T-helper 2 cell (primary cell): ENCODE data around the gene PARD3.

Experiments used
- DNase-seq, 5 experiments: peaks; one replicate each; pipeline versions ENCODE4 v3.0.0 to v3.0.0-alpha.2; 2012 to 2022

Gene PARD3

GRCh38 chr10:34739915-34740314 is 75.2 kb downstream of the PARD3 start:
- no peak for DNase-seq

GRCh38 chr10:34737772-34738169 is 77.3 kb downstream of the PARD3 start:
- DNase-seq, result no peak

- no peak for DNase-seq
Measured at GRCh38 chr10:34736976-34737771, 77.9 kb downstream of the PARD3 start.

- DNase-seq, result no peak
Measured at GRCh38 chr10:34734918-34735317, 80.2 kb downstream of the PARD3 start.

GRCh38 chr10:34732926-34733325 is 82.2 kb downstream of the PARD3 start:
- DNase-seq, result no peak

- no peak for DNase-seq
Measured at GRCh38 chr10:34731885-34732701, 83.0 kb downstream of the PARD3 start.

- DNase-seq, result no peak
Measured at GRCh38 chr10:34731213-34731612, 83.9 kb downstream of the PARD3 start.

- DNase-seq, result no peak
Measured at GRCh38 chr10:34730726-34731125, 84.4 kb downstream of the PARD3 start.

GRCh38 chr10:34729619-34730018 is 85.5 kb downstream of the PARD3 start:
- DNase-seq, result no peak

- DNase-seq, result no peak
Measured at GRCh38 chr10:34728361-34728760, 86.7 kb downstream of the PARD3 start.

- DNase-seq, result no peak
Measured at GRCh38 chr10:34727595-34728033, 87.5 kb downstream of the PARD3 start.

- no peak for DNase-seq
Measured at GRCh38 chr10:34726862-34727261, 88.2 kb downstream of the PARD3 start.

GRCh38 chr10:34723750-34724149 is 91.3 kb downstream of the PARD3 start:
- DNase-seq, result no peak

GRCh38 chr10:34722404-34722803 is 92.7 kb downstream of the PARD3 start:
- no peak for DNase-seq

- DNase-seq, result no peak
Measured at GRCh38 chr10:34721208-34721840, 93.8 kb downstream of the PARD3 start.

- no peak for DNase-seq
Measured at GRCh38 chr10:34719746-34720145, 95.3 kb downstream of the PARD3 start.

GRCh38 chr10:34719328-34719727 is 95.8 kb downstream of the PARD3 start:
- DNase-seq, result no peak

GRCh38 chr10:34717429-34717828 is 97.7 kb downstream of the PARD3 start:
- no peak for DNase-seq

- DNase-seq, result no peak
Measured at GRCh38 chr10:34716958-34717357, 98.1 kb downstream of the PARD3 start.

- DNase-seq, result no peak
Measured at GRCh38 chr10:34716234-34716633, 98.9 kb downstream of the PARD3 start.

- no peak for DNase-seq
Measured at GRCh38 chr10:34715511-34716187, 99.4 kb downstream of the PARD3 start.

- DNase-seq, result no peak
Measured at GRCh38 chr10:34713875-34714274, 101.2 kb downstream of the PARD3 start.

GRCh38 chr10:34711500-34711899 is 103.6 kb downstream of the PARD3 start:
- no peak for DNase-seq
